OCI-LY1 (cell line): ENCODE measurements around the gene BRME1.

Experiments
- CTCF ChIP-seq: fragments of 200-600 bp; sonication (generic), shearing (Covaris generic); IDR thresholded peaks from 2 replicates; pipeline ENCODE4 v1.5.1; 2017; ENCODE audit warnings: mild to moderate bottlenecking, antibody characterized with exemption, low read length, moderate library complexity, mixed read lengths
- EZH2 ChIP-seq: fragments of 200-600 bp; sonication (generic), shearing (Covaris generic); IDR thresholded peaks from 2 replicates; pipeline ENCODE4 v1.8.0; 2017; ENCODE audit warnings: borderline replicate concordance, mixed run types, mild to moderate bottlenecking, antibody characterized with exemption, low read length, moderate library complexity, mixed read lengths

GRCh38 chr19:13932911-13933393 is 27.0 kb upstream of the BRME1 start:
- TF ChIP-seq CTCF: no peak
- no peak for TF ChIP-seq EZH2
